IMR-90 (cell line): ENCODE results near the gene SH2D7. TPM values are rescaled to one million over a fixed set of nuclear protein-coding genes. Genes with fewer than 3 reads are reported as not detected.

Source experiments
- ATAC-seq: fragments of 200-7000 bp; cut with Tn5 transposase; 2 replicates; pipeline ENCODE4 v1.9.1; 2020; ENCODE audit warnings: low read depth, mild to moderate bottlenecking, moderate library complexity
- BruUV-seq: library from RNA; stranded (reverse); fragments of 400-500 nt; replicated peaks from 2 replicates; lab custom pipeline; 2021; lab: Mats Ljungman, UMichigan
- CTCF ChIA-PET: fragments of 300-600 bp; formaldehyde crosslinking; extraction: SDS; loops from one replicate; lab custom pipeline; 2021; ENCODE audit warnings: antibody characterized with exemption; lab: Yijun Ruan, JAX
- POLR2A ChIA-PET: fragments of 300-600 bp; sonication (Branson Sonifier 250); formaldehyde crosslinking; loops from one replicate; lab custom pipeline; 2022; ENCODE audit warnings: antibody characterized with exemption; ENCODE audit not compliant: unreplicated experiment; lab: Charles Lee
- DNase-seq: peaks from one replicate; pipeline ENCODE4 v3.0.0; 2013
- H2AFZ ChIP-seq: replicated peaks from 2 replicates; pipeline ENCODE3; 2013; ENCODE audit warnings: low read length, mild to moderate bottlenecking; ENCODE audit not compliant: poor library complexity
- H2AK5ac ChIP-seq: 2 replicates; pipeline ENCODE4 v1.6.1; 2013; ENCODE audit warnings: low read depth, low read length, inconsistent platforms
- H2AK9ac ChIP-seq: replicated peaks from 2 replicates; pipeline ENCODE3; 2013; ENCODE audit warnings: mild to moderate bottlenecking, low read depth, low read length, moderate library complexity; ENCODE audit not compliant: poor library complexity
- H2BK120ac ChIP-seq: 2 replicates; pipeline ENCODE4 v1.6.1; 2013; ENCODE audit warnings: low read depth, low read length, inconsistent platforms
- H2BK15ac ChIP-seq: 3 replicates; pipeline ENCODE4 v1.6.1; 2013; ENCODE audit warnings: low read depth, low read length, inconsistent platforms
- H2BK20ac ChIP-seq: 2 replicates; pipeline ENCODE4 v1.6.1; 2013; ENCODE audit warnings: low read depth, mild to moderate bottlenecking, inconsistent platforms, low read length, moderate library complexity
- H2BK5ac ChIP-seq: 2 replicates; pipeline ENCODE4 v1.6.1; 2013; ENCODE audit warnings: mild to moderate bottlenecking, low read depth, low read length, inconsistent platforms; ENCODE audit not compliant: poor library complexity, severe bottlenecking
- H3K14ac ChIP-seq: replicated peaks from 2 replicates; pipeline ENCODE4 v1.6.1; 2013; ENCODE audit warnings: low read depth, low read length, inconsistent platforms
- H3K18ac ChIP-seq: 2 replicates; pipeline ENCODE4 v1.6.1; 2013; ENCODE audit warnings: low read depth, low read length, control low read depth
- H3K23ac ChIP-seq: 2 replicates; pipeline ENCODE4 v1.6.1; 2013; ENCODE audit warnings: low read depth, low read length, inconsistent platforms
- H3K27ac ChIP-seq: 2 replicates; pipeline ENCODE4 v1.5.1; 2013; ENCODE audit warnings: mild to moderate bottlenecking, control low read depth, low read length; ENCODE audit not compliant: insufficient read depth
- H3K27me3 ChIP-seq: 2 replicates; pipeline ENCODE4 v1.6.1; 2013; ENCODE audit warnings: low read length; ENCODE audit not compliant: control insufficient read depth, insufficient read depth
- H3K36me3 ChIP-seq: 2 replicates; pipeline ENCODE4 v1.6.1; 2013; ENCODE audit warnings: low read length, mixed read lengths; ENCODE audit not compliant: control insufficient read depth, insufficient read depth
- H3K4ac ChIP-seq: 2 replicates; pipeline ENCODE4 v1.6.1; 2013; ENCODE audit warnings: low read depth, low read length, inconsistent platforms
- H3K4me1 ChIP-seq: 2 replicates; pipeline ENCODE4 v1.6.1; 2013; ENCODE audit warnings: low read length, mixed read lengths; ENCODE audit not compliant: control insufficient read depth, insufficient read depth
- H3K4me2 ChIP-seq: 2 replicates; pipeline ENCODE4 v1.6.1; 2013; ENCODE audit warnings: low read depth, mild to moderate bottlenecking, control low read depth, low read length, moderate library complexity
- H3K4me3 ChIP-seq: 2 replicates; pipeline ENCODE4 v1.5.1; 2013; ENCODE audit warnings: low read depth, mild to moderate bottlenecking, control low read depth, low read length, moderate library complexity; ENCODE audit not compliant: insufficient read depth
- H3K56ac ChIP-seq: 2 replicates; pipeline ENCODE4 v1.6.1; 2013; ENCODE audit warnings: low read length, inconsistent platforms; ENCODE audit not compliant: insufficient read depth; ENCODE audit errors: extremely low read depth
- H3K79me1 ChIP-seq, 2 experiments: 2 replicates each; pipeline ENCODE4 v1.6.1; 2013; ENCODE audit warnings: low read length in 2 of 2, inconsistent platforms in 1 of 2, low read depth in 1 of 2
- H3K9ac ChIP-seq: 2 replicates; pipeline ENCODE4 v1.6.1; 2013; ENCODE audit warnings: low read depth, low read length, control low read depth
- H3K9me1 ChIP-seq: 2 replicates; pipeline ENCODE4 v1.6.1; 2013; ENCODE audit warnings: low read length, inconsistent platforms; ENCODE audit not compliant: insufficient read depth
- H3K9me3 ChIP-seq: 2 replicates; pipeline ENCODE4 v1.6.1; 2013; ENCODE audit warnings: low read length; ENCODE audit not compliant: control insufficient read depth, insufficient read depth
- H4K20me1 ChIP-seq: 2 replicates; pipeline ENCODE4 v1.6.1; 2013; ENCODE audit warnings: low read length, inconsistent platforms; ENCODE audit not compliant: insufficient read depth
- H4K5ac ChIP-seq: 2 replicates; pipeline ENCODE4 v1.6.1; 2013; ENCODE audit warnings: mild to moderate bottlenecking, low read depth, low read length, control low read depth
- H4K8ac ChIP-seq, 2 experiments: 2 replicates each; pipeline ENCODE4 v1.6.1; 2013; ENCODE audit warnings: low read depth in 2 of 2, low read length in 2 of 2, control low read depth in 1 of 2, inconsistent platforms in 1 of 2
- H4K91ac ChIP-seq: 2 replicates; pipeline ENCODE4 v1.6.1; 2013; ENCODE audit warnings: low read depth, low read length, inconsistent platforms; ENCODE audit not compliant: insufficient read depth
- BHLHE40 ChIP-seq: fragments of 150-350 bp; IDR thresholded peaks from 2 replicates; pipeline ENCODE4 v1.6.1; 2016; ENCODE audit warnings: mild to moderate bottlenecking, low read depth, low read length
- CHD1 ChIP-seq: IDR thresholded peaks from 2 replicates; pipeline ENCODE4 v1.6.1; 2012; ENCODE audit warnings: low read depth, low read length, improper control_type of control experiment
- FOS ChIP-seq: fragments of 150-350 bp; IDR thresholded peaks from 2 replicates; pipeline ENCODE4 v1.6.1; 2016; ENCODE audit warnings: low read depth, low read length
- MAFK ChIP-seq: IDR thresholded peaks from 2 replicates; pipeline ENCODE4 v1.6.1; 2012; ENCODE audit warnings: low read depth, low read length, improper control_type of control experiment
- MAZ ChIP-seq: IDR thresholded peaks from 2 replicates; pipeline ENCODE4 v1.6.1; 2012; ENCODE audit warnings: low read depth, mild to moderate bottlenecking, low read length, improper control_type of control experiment, moderate library complexity, borderline replicate concordance
- MXI1 ChIP-seq: IDR thresholded peaks from 2 replicates; pipeline ENCODE4 v1.6.1; 2012; ENCODE audit warnings: low read depth, mild to moderate bottlenecking, low read length, moderate library complexity, borderline replicate concordance
- NFE2L2 ChIP-seq: fragments of 150-350 bp; IDR thresholded peaks from 2 replicates; pipeline ENCODE4 v1.6.1; 2016; ENCODE audit warnings: low read depth, mild to moderate bottlenecking, low read length
- POLR2A ChIP-seq: IDR thresholded peaks from 2 replicates; pipeline ENCODE4 v1.6.1; 2012; ENCODE audit warnings: mild to moderate bottlenecking, low read depth, low read length
- RAD21 ChIP-seq: IDR thresholded peaks from 2 replicates; pipeline ENCODE4 v1.6.1; 2012; ENCODE audit warnings: low read length, improper control_type of control experiment
- RCOR1 ChIP-seq: IDR thresholded peaks from 2 replicates; pipeline ENCODE4 v1.6.1; 2012; ENCODE audit warnings: mild to moderate bottlenecking, low read length, improper control_type of control experiment; ENCODE audit not compliant: insufficient replicate concordance
- RFX5 ChIP-seq: IDR thresholded peaks from 2 replicates; pipeline ENCODE4 v1.8.0; 2012; ENCODE audit warnings: low read depth, mild to moderate bottlenecking, low read length, moderate library complexity
- SMC3 ChIP-seq: fragments of 150-350 bp; IDR thresholded peaks from 2 replicates; pipeline ENCODE4 v1.6.1; 2016; ENCODE audit warnings: low read depth, mild to moderate bottlenecking, antibody characterized with exemption, low read length, moderate library complexity
- WGBS, 2 experiments: methylation state at CpG; one replicate each; pipeline versions ENCODE4 v1.1.5 to v1.1.7; 2013; ENCODE audit warnings: missing lambda C conversion rate in 2 of 2; ENCODE audit not compliant: insufficient read length in 1 of 2; ENCODE audit errors: extremely low coverage in 2 of 2; 5-methylcytosine and 5-hydroxymethylcytosine counted together
- dilution Hi-C: fragments of 300-500 bp; cut with HindIII; formaldehyde crosslinking; loops from one replicate; pipeline ENCODE4 v1.14.3; 2018; ENCODE audit warnings: low sequenced_read_pairs; ENCODE audit not compliant: unreplicated experiment
- in situ Hi-C: fragments of 300-500 bp; cut with MboI; formaldehyde crosslinking; loops from 3 replicates; pipeline ENCODE4 v1.14.3; 2019; ENCODE audit warnings: low sequenced_read_pairs, inconsistent platforms, mixed read lengths
- intact Hi-C: fragments of 100-400 bp; cut with micrococcal nuclease; formaldehyde crosslinking; loops from 2 replicates; pipeline ENCODE4 v1.10.0; 2022
- polyA plus RNA-seq, 3 experiments: library from polyadenylated mRNA; depleted of rRNA; stranded (reverse); fragments of >200 nt; gene quantifications; 2 replicates each; pipeline ENCODE4 v1.2.3, GENCODE V29; 2012; ENCODE audit warnings: low replicate concordance in 1 of 3
- total RNA-seq: library from RNA; depleted of rRNA; stranded (reverse); fragments of >200 nt; gene quantifications from 2 replicates; pipeline ENCODE4 v1.2.3, GENCODE V29; 2012
- TF ChIP-seq, protein P1 (sequence below): conservative IDR thresholded peaks from 2 replicates; pipeline ENCODE4 v1.5.1; 2012; ENCODE audit warnings: mild to moderate bottlenecking, low read depth, low read length, improper control_type of control experiment
- TF ChIP-seq, protein P2 (sequence below): fragments of 150-350 bp; IDR thresholded peaks from 2 replicates; pipeline ENCODE4 v1.6.1; 2017; ENCODE audit warnings: mild to moderate bottlenecking, antibody characterized with exemption, low read length, low read depth
- TF ChIP-seq, protein P3 (sequence below): fragments of 150-350 bp; IDR thresholded peaks from 2 replicates; pipeline ENCODE4 v1.6.1; 2016; ENCODE audit warnings: low read depth, mild to moderate bottlenecking, low read length, moderate library complexity, borderline replicate concordance

SH2D7 gene
- total and polyA plus RNA-seq, 2 of the 4 experiments (the other 2 are of a cell fraction): not detected

DNA sequence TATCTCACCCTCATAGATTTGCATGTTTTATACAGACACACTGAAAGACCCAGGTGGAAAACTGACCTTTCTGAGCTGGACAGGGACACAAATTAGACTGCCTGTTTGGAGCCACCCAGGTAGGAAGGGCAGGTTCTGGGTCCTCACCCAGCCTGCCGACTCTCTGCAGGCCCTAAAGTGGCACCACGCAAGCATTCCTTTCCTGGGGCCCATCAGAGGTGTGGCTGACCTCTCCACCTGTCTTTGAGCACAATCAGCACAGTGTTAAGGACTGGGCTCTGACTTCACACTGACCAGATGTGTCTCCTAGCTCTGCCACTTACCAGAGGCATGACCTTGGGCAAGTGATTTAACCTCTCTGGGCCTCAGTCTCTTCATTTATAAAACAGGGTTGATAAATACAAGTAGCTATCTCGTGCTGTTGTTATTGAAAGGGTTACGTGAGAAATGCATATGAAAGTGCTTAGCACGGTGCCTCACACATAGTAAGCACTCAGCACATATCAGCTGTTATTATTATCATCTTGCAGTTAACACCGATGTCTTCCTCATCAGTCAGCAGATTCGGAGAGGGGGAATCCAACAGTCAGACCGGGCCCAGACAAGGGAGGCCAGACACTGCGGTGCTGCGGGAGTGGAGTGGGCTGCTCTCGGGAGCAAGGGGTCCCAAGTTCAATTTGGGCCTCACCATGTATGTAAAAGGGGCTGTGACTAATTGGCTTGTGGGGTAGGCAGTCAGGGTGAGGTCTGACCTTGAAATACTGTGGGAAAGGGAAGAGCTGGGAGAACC is 12.9 kb upstream of the SH2D7 start:
- Histone ChIP-seq H3K4me3 (no peak overlapping the region), H4K5ac (no peak overlapping the region), H3K36me3 (peaks cover under 1% of the 10 kb centered on the region), H2BK15ac (no peak overlapping the region), H3K14ac (no peak overlapping the region), H3K4ac (no peak overlapping the region), H2BK20ac (no peak overlapping the region; the same call in 1 of the 2 replicates), H3K9ac (no peak overlapping the region), H3K27ac (no peak overlapping the region), H3K4me2 (no peak overlapping the region), H2BK5ac (no peak overlapping the region), H4K91ac (no peak overlapping the region), H4K8ac (no peak overlapping the region), H4K20me1 (peaks cover 4% of the 10 kb centered on the region; the same call in 1 of the 2 replicates), H2AK9ac (peak overlapping the region; percentile 17), H2AFZ (no peak overlapping the region), H3K9me3 (no peaks in the 10 kb centered on the region), H3K9me1 (peaks cover 22% of the 10 kb centered on the region), H3K79me1 (peaks cover 9 to 23% of the 10 kb centered on the region in 2 experiments), H3K56ac (no peak overlapping the region), H3K4me1 (peaks cover 18% of the 10 kb centered on the region), H2AK5ac (no peak overlapping the region; the same call in 1 of the 2 replicates), H3K23ac (no peak overlapping the region), H3K27me3 (no peaks in the 10 kb centered on the region), H3K18ac (no peak overlapping the region), H2BK120ac (no peak overlapping the region)
- CTCF ChIA-PET: interaction anchor here (0.5 kb wide), 1 partner anchor 34 kb away, joined by 3 read pairs; no protein-coding TSS in a partner anchor
- 84% methylated on average over 4 of the region's 11 CpGs; no CpG with 5 or more reads in 1 of the 2 experiments for WGBS, 2 experiments
- no peak for ATAC-seq
- no TSS peak for BruUV-seq
- in situ Hi-C loops (no loop called here), dilution Hi-C loops (no loop called here), intact Hi-C loops (no loop called here)
- POLR2A ChIA-PET: no interaction called here
- no peak for DNase-seq
- TF ChIP-seq FOS: no peak
- TF ChIP-seq, protein P1, sequence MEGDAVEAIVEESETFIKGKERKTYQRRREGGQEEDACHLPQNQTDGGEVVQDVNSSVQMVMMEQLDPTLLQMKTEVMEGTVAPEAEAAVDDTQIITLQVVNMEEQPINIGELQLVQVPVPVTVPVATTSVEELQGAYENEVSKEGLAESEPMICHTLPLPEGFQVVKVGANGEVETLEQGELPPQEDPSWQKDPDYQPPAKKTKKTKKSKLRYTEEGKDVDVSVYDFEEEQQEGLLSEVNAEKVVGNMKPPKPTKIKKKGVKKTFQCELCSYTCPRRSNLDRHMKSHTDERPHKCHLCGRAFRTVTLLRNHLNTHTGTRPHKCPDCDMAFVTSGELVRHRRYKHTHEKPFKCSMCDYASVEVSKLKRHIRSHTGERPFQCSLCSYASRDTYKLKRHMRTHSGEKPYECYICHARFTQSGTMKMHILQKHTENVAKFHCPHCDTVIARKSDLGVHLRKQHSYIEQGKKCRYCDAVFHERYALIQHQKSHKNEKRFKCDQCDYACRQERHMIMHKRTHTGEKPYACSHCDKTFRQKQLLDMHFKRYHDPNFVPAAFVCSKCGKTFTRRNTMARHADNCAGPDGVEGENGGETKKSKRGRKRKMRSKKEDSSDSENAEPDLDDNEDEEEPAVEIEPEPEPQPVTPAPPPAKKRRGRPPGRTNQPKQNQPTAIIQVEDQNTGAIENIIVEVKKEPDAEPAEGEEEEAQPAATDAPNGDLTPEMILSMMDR: no peak
- no peak for TF ChIP-seq POLR2A
- no peak for TF ChIP-seq MXI1
- no peak for TF ChIP-seq MAZ
- no peak for TF ChIP-seq MAFK
- TF ChIP-seq, protein P2, sequence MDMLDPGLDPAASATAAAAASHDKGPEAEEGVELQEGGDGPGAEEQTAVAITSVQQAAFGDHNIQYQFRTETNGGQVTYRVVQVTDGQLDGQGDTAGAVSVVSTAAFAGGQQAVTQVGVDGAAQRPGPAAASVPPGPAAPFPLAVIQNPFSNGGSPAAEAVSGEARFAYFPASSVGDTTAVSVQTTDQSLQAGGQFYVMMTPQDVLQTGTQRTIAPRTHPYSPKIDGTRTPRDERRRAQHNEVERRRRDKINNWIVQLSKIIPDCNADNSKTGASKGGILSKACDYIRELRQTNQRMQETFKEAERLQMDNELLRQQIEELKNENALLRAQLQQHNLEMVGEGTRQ: no peak
- no peak for TF ChIP-seq SMC3
- no peak for TF ChIP-seq CHD1
- TF ChIP-seq NFE2L2: no peak
- no peak for TF ChIP-seq RFX5
- no peak for TF ChIP-seq RCOR1
- no peak for TF ChIP-seq RAD21
- TF ChIP-seq BHLHE40: no peak
- TF ChIP-seq, protein P3, sequence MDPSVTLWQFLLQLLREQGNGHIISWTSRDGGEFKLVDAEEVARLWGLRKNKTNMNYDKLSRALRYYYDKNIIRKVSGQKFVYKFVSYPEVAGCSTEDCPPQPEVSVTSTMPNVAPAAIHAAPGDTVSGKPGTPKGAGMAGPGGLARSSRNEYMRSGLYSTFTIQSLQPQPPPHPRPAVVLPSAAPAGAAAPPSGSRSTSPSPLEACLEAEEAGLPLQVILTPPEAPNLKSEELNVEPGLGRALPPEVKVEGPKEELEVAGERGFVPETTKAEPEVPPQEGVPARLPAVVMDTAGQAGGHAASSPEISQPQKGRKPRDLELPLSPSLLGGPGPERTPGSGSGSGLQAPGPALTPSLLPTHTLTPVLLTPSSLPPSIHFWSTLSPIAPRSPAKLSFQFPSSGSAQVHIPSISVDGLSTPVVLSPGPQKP: no peak
